ENCODE results near the gene PRPSAP2. TPM values are rescaled to one million over a fixed set of nuclear protein-coding genes. Genes with fewer than 3 reads are reported as not detected.
"Not testable (repeated sequence)": the region's sequence is repeated elsewhere in the genome, so short reads cannot be mapped to it uniquely, and the experiment has no call there.

PRPSAP2 gene
- total RNA-seq: 10 to 100 TPM; 27.3 to 29.8 TPM
- 10 to 100 TPM; 51.9 to 57.4 (median 55.4) TPM for polyA plus RNA-seq (ENCODE audit: insufficient read length in 6 of 6)
- long read RNA-seq, donor 1, transcript PRPSAP2-201 (12 exons, 1,910 nt): major isoform, 15 of 23 reads
- long read RNA-seq, donor 1, partial matches to known transcripts: 5 of 23 reads
- long read RNA-seq, donor 1, other reads (novel, unspliced or antisense): 0 of 23 reads
- long read RNA-seq, donor 2, transcript PRPSAP2-201 (12 exons, 1,910 nt): major isoform, 12 of 16 reads
- long read RNA-seq, donor 2, partial matches to known transcripts: 0 of 16 reads
- long read RNA-seq, donor 2, other reads (novel, unspliced or antisense): 0 of 16 reads
- long read RNA-seq, donor 3, transcript PRPSAP2-201 (12 exons, 1,910 nt): major isoform, 6 of 13 reads
- long read RNA-seq, donor 3, partial matches to known transcripts: 7 of 13 reads
- long read RNA-seq, donor 3, other reads (novel, unspliced or antisense): 0 of 13 reads
- long read RNA-seq, donor 4, transcript PRPSAP2-201 (12 exons, 1,910 nt): major isoform, 9 of 12 reads
- long read RNA-seq, donor 4, partial matches to known transcripts: 0 of 12 reads
- long read RNA-seq, donor 4, other reads (novel, unspliced or antisense): 3 of 12 reads
- long read RNA-seq, donor 5, transcript PRPSAP2-201 (12 exons, 1,910 nt): major isoform, 6 of 6 reads
- long read RNA-seq, donor 5, partial matches to known transcripts: 0 of 6 reads
- long read RNA-seq, donor 5, other reads (novel, unspliced or antisense): 0 of 6 reads
- long read RNA-seq, donor 6, transcript PRPSAP2-201 (12 exons, 1,910 nt): major isoform, 9 of 20 reads
- long read RNA-seq, donor 6, partial matches to known transcripts: 9 of 20 reads
- long read RNA-seq, donor 6, other reads (novel, unspliced or antisense): 0 of 20 reads
- long read RNA-seq, donor 7, partial matches to known transcripts: 7 of 10 reads
- long read RNA-seq, donor 7, other reads (novel, unspliced or antisense): 0 of 10 reads
- long read RNA-seq, donor 8, partial matches to known transcripts: 0 of 5 reads
- long read RNA-seq, donor 8, other reads (novel, unspliced or antisense): 0 of 5 reads
- long read RNA-seq, donor 9: 0 reads
- long read RNA-seq, donor 10, partial matches to known transcripts: 0 of 2 reads
- long read RNA-seq, donor 10, other reads (novel, unspliced or antisense): 2 of 2 reads
- long read RNA-seq, donor 11: 0 reads
- long read RNA-seq, donor 12, transcript PRPSAP2-201 (12 exons, 1,910 nt): major isoform, 7 of 9 reads
- long read RNA-seq, donor 12, partial matches to known transcripts: 0 of 9 reads
- long read RNA-seq, donor 12, other reads (novel, unspliced or antisense): 0 of 9 reads

GRCh38 chr17:18857864-18858566, at the start of gene PRPSAP2:
Gene PRPSAP2 (plus strand): TSS chr17:18858131. CDS start chr17:18865834, 7,703 bp downstream.
- ATAC-seq: peak; percentile 97
- no peaks in the 10 kb centered on the region for H3K27me3 ChIP-seq
- intact Hi-C loops (cut with DNase I): no loop called here

GRCh38 chr17:18815924-18816323, 42.0 kb upstream of the PRPSAP2 start:
- H3K27me3 ChIP-seq; H3K36me3 ChIP-seq; DNase-seq; H3K4me1 ChIP-seq; H3K9me3 ChIP-seq; intact Hi-C loops (cut with DNase I); ATAC-seq; H3K27ac ChIP-seq; H3K4me3 ChIP-seq: not testable (repeated sequence)

More at GRCh38 chr17:18857864-18858566, at the start of gene PRPSAP2:
- peaks cover 0 to 50% of the 10 kb centered on the region in 2 donors for H3K4me1 ChIP-seq
- peak; percentile 86 to 100 (median 98) for DNase-seq
- no peaks in the 10 kb centered on the region for H3K9me3 ChIP-seq
- TF ChIP-seq CTCF (IDR thresholded peaks at IDR 0.05): no peak
- H3K27ac ChIP-seq: peak within 1 kb of the TSS; percentile 84 to 88
- H3K4me3 ChIP-seq: peak within 1 kb of the TSS; percentile 64 to 95
- no peaks in the 10 kb centered on the region for H3K36me3 ChIP-seq

- H3K27ac ChIP-seq; intact Hi-C loops (cut with DNase I); H3K36me3 ChIP-seq; H3K4me3 ChIP-seq; H3K27me3 ChIP-seq; H3K4me1 ChIP-seq; H3K9me3 ChIP-seq: not testable (repeated sequence)
- peak in 2 of 4 donors; percentile 8 to 59 for DNase-seq
- peak; percentile 69 to 77 for TF ChIP-seq CTCF (IDR thresholded peaks at IDR 0.05)
- ATAC-seq: peak; percentile 94
These were observed 41.2 kb upstream of the PRPSAP2 start for GRCh38 chr17:18816489-18817371.

GRCh38 chr17:18821430-18821829, 36.5 kb upstream of the PRPSAP2 start:
- H3K27me3 ChIP-seq; H3K4me1 ChIP-seq; DNase-seq; H3K9me3 ChIP-seq; ATAC-seq; H3K27ac ChIP-seq; H3K36me3 ChIP-seq; intact Hi-C loops (cut with DNase I); H3K4me3 ChIP-seq: not testable (repeated sequence)

- DNase-seq; H3K4me1 ChIP-seq; H3K27me3 ChIP-seq; H3K4me3 ChIP-seq; H3K36me3 ChIP-seq; H3K27ac ChIP-seq; H3K9me3 ChIP-seq; intact Hi-C loops (cut with DNase I); ATAC-seq: not testable (repeated sequence)
These were observed 30.3 kb upstream of the PRPSAP2 start for GRCh38 chr17:18827613-18828012.
